SK-N-SH (cell line): ENCODE data around the gene LNPEP. TPM values are rescaled to one million over a fixed set of nuclear protein-coding genes. Genes with fewer than 3 reads are reported as not detected.

Source experiments
- CTCF ChIA-PET: fragments of 300-600, 350-600 bp; formaldehyde crosslinking; extraction: SDS; loops from one replicate; lab custom pipeline; 2021; lab: Yijun Ruan, JAX
- POLR2A ChIA-PET: fragments of 350-600 bp; sonication (Branson Sonifier 250); formaldehyde crosslinking; extraction: SDS; loops from one replicate; lab custom pipeline; 2020; ENCODE audit warnings: antibody characterized with exemption, inconsistent platforms; lab: Yijun Ruan, JAX
- DNase-seq: peaks from one replicate; pipeline ENCODE4 v3.0.0; 2012
- H2AFZ ChIP-seq: fragments of 200-600 bp; sonication (generic); 2 replicates; pipeline ENCODE4 v1.8.1; 2016; ENCODE audit warnings: antibody characterized with exemption, mild to moderate bottlenecking, low read depth
- H3F3A ChIP-seq: fragments of 200-600 bp; sonication (generic); replicated peaks from 2 replicates; pipeline ENCODE3; 2016; ENCODE audit warnings: antibody characterized with exemption, mild to moderate bottlenecking; ENCODE audit not compliant: insufficient read depth
- H3K27ac ChIP-seq, 2 experiments: fragments of 200-500 bp in 1 of 2; fragments of 200-600 bp in 1 of 2; sonication (Bioruptor generic) in 1 of 2; sonication (generic), shearing (Covaris generic) in 1 of 2; 2 replicates each; pipeline versions ENCODE4 v1.5.1 to v1.6.1; 2014 to 2016; ENCODE audit warnings: low read depth in 2 of 2, inconsistent platforms in 1 of 2, low read length in 1 of 2, mild to moderate bottlenecking in 1 of 2, mixed read lengths in 1 of 2
- H3K27me3 ChIP-seq: fragments of 200-600 bp; sonication (generic), shearing (Covaris generic); 2 replicates; pipeline ENCODE4 v1.6.1; 2016; ENCODE audit warnings: mixed run types; ENCODE audit not compliant: insufficient read depth
- H3K36me3 ChIP-seq, 2 experiments: fragments of 200-500 bp in 1 of 2; fragments of 200-600 bp in 1 of 2; sonication (Bioruptor generic) in 1 of 2; sonication (generic) in 1 of 2; replicated peaks in 1 of 2; 2 replicates each; pipeline versions ENCODE3 to v1.5.1; 2014 to 2016; ENCODE audit warnings: low read length in 1 of 2, mild to moderate bottlenecking in 1 of 2; ENCODE audit not compliant: insufficient read depth in 2 of 2, control insufficient read depth in 1 of 2
- H3K4me1 ChIP-seq, 2 experiments: fragments of 200-500 bp in 1 of 2; fragments of 200-600 bp in 1 of 2; sonication (Bioruptor generic) in 1 of 2; sonication (generic), shearing (Covaris generic) in 1 of 2; 2 replicates each; pipeline versions ENCODE4 v1.5.1 to v1.6.1; 2014 to 2016; ENCODE audit warnings: low read depth in 1 of 2, low read length in 1 of 2, mixed run types in 1 of 2; ENCODE audit not compliant: insufficient read depth in 2 of 2, control insufficient read depth in 1 of 2
- H3K4me2 ChIP-seq: fragments of 200-600 bp; sonication (generic), shearing (Covaris generic); 2 replicates; pipeline ENCODE4 v1.6.1; 2017; ENCODE audit warnings: mixed run types
- H3K4me3 ChIP-seq, 2 experiments: fragments of 200-500 bp in 1 of 2; fragments of 200-600 bp in 1 of 2; sonication (Bioruptor generic) in 1 of 2; sonication (generic), shearing (Covaris generic) in 1 of 2; 2 replicates each; pipeline versions ENCODE4 v1.5.1 to v1.8.1; 2014 to 2016; ENCODE audit warnings: low read depth in 2 of 2, inconsistent platforms in 1 of 2, low read length in 1 of 2, mild to moderate bottlenecking in 1 of 2, mixed read lengths in 1 of 2, moderate library complexity in 1 of 2
- H3K79me2 ChIP-seq: fragments of 200-600 bp; sonication (generic); 2 replicates; pipeline ENCODE4 v1.8.1; 2017; ENCODE audit warnings: mild to moderate bottlenecking; ENCODE audit not compliant: insufficient read depth
- H3K9ac ChIP-seq: fragments of 200-600 bp; sonication (generic); 2 replicates; pipeline ENCODE4 v1.6.1; 2017; ENCODE audit warnings: mixed run types
- H3K9me2 ChIP-seq: fragments of 200-600 bp; sonication (generic); 2 replicates; pipeline ENCODE4 v1.6.1; 2017; ENCODE audit warnings: mixed run types
- H3K9me3 ChIP-seq: fragments of 200-600 bp; sonication (generic); 2 replicates; pipeline ENCODE4 v1.6.1; 2017; ENCODE audit warnings: mixed run types, mild to moderate bottlenecking, moderate library complexity
- H4K20me1 ChIP-seq: fragments of 200-600 bp; sonication (generic); 2 replicates; pipeline ENCODE4 v1.6.1; 2017; ENCODE audit warnings: mild to moderate bottlenecking, mixed run types; ENCODE audit not compliant: insufficient read depth
- EP300 ChIP-seq, 2 experiments: IDR thresholded peaks; 2 replicates each; pipeline versions ENCODE4 v1.4.0 to v1.6.1; 2012; ENCODE audit warnings: borderline replicate concordance in 1 of 2, low read depth in 1 of 2, low read length in 1 of 2
- FOXJ3 ChIP-seq: sonication (generic); formaldehyde crosslinking; IDR thresholded peaks from 2 replicates; pipeline ENCODE4 v1.5.1; 2020; ENCODE audit warnings: mild to moderate bottlenecking, missing genetic modification reagents
- GABPA ChIP-seq: IDR thresholded peaks from 2 replicates; pipeline ENCODE4 v1.4.0; 2012; ENCODE audit warnings: low read depth, mild to moderate bottlenecking
- GATA2 ChIP-seq: sonication (generic); formaldehyde crosslinking; IDR thresholded peaks from 2 replicates; pipeline ENCODE4 v1.5.0; 2020; ENCODE audit warnings: mild to moderate bottlenecking, missing genetic modification reagents
- JUND ChIP-seq: IDR thresholded peaks from 2 replicates; pipeline ENCODE4 v1.4.0; 2012
- MEF2A ChIP-seq: IDR thresholded peaks from 2 replicates; pipeline ENCODE4 v1.4.0; 2012; ENCODE audit warnings: low read depth, borderline replicate concordance
- MXI1 ChIP-seq: IDR thresholded peaks from 2 replicates; pipeline ENCODE4 v1.6.1; 2012; ENCODE audit warnings: mild to moderate bottlenecking, low read depth, low read length, improper control_type of control experiment
- POLR2AphosphoS5 ChIP-seq: IDR thresholded peaks from 2 replicates; pipeline ENCODE4 v1.6.1; 2012; ENCODE audit warnings: low read depth, low read length
- RFX5 ChIP-seq: IDR thresholded peaks from 2 replicates; pipeline ENCODE4 v1.6.1; 2012; ENCODE audit warnings: mild to moderate bottlenecking, improper control_type of control experiment, low read length
- SIN3A ChIP-seq: IDR thresholded peaks from 2 replicates; pipeline ENCODE4 v1.6.1; 2012; ENCODE audit warnings: low read depth, mild to moderate bottlenecking, low read length, moderate library complexity, borderline replicate concordance
- SMC3 ChIP-seq: IDR thresholded peaks from 2 replicates; pipeline ENCODE4 v1.6.1; 2012; ENCODE audit warnings: low read depth, low read length, improper control_type of control experiment
- TAF1 ChIP-seq: IDR thresholded peaks from 2 replicates; pipeline ENCODE4 v1.6.1; 2012; ENCODE audit warnings: low read depth, mild to moderate bottlenecking, low read length, moderate library complexity, borderline replicate concordance
- TCF12 ChIP-seq: IDR thresholded peaks from 2 replicates; pipeline ENCODE4 v1.4.0; 2012
- TEAD4 ChIP-seq: IDR thresholded peaks from 2 replicates; pipeline ENCODE4 v1.4.0; 2012; ENCODE audit warnings: mild to moderate bottlenecking, borderline replicate concordance; ENCODE audit not compliant: insufficient read depth
- YY1 ChIP-seq: IDR thresholded peaks from 2 replicates; pipeline ENCODE4 v1.4.0; 2012; ENCODE audit warnings: low read depth, mild to moderate bottlenecking
- WGBS: methylation state at CpG from one replicate; pipeline ENCODE4 v1.1.6; 2017; ENCODE audit warnings: low lambda C conversion rate; 5-methylcytosine and 5-hydroxymethylcytosine counted together
- polyA plus RNA-seq, 3 experiments: library from polyadenylated mRNA; depleted of rRNA; stranded (reverse); fragments of >200 nt; gene quantifications; 2 replicates each; pipeline ENCODE4 v1.2.3, GENCODE V29; 2012
- TF ChIP-seq, protein P1 (sequence below): IDR thresholded peaks from 2 replicates; pipeline ENCODE4 v1.6.1; 2012; ENCODE audit warnings: mild to moderate bottlenecking, low read depth, low read length, moderate library complexity
- TF ChIP-seq, protein P2 (sequence below): fragments of 150-350 bp; IDR thresholded peaks from 2 replicates; pipeline ENCODE4 v1.6.1; 2017; ENCODE audit warnings: antibody characterized with exemption, low read length, low read depth, borderline replicate concordance
- TF ChIP-seq, protein P3 (sequence below): IDR thresholded peaks from 2 replicates; pipeline ENCODE4; 2012
- TF ChIP-seq, protein P4 (sequence below): IDR thresholded peaks from 2 replicates; pipeline ENCODE4 v1.4.0; 2012; ENCODE audit warnings: low read depth

LNPEP gene
- polyA plus RNA-seq, 1 of the 3 experiments (the other 2 are of a cell fraction), result 4.3 TPM

DNA sequence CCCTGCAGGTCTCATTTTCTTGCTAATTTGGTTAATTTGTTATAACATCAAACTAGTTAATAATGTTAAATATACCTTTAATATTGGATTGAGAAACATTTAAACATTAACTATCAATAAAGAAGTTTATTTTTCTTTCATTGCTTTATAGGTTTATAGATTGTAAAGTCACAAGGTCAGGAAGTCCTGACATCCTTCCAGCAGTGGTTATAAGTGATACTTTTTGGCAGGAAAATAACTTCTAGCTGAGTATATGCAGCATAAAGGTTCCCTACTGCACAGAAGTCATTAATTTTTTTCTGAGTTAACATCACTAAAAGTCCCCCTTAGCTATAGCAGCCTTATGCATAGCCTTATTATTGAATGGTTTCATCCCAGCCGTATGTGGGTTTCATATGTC, 85.5 kb downstream of the LNPEP start (continued):
- TF ChIP-seq, protein P1, sequence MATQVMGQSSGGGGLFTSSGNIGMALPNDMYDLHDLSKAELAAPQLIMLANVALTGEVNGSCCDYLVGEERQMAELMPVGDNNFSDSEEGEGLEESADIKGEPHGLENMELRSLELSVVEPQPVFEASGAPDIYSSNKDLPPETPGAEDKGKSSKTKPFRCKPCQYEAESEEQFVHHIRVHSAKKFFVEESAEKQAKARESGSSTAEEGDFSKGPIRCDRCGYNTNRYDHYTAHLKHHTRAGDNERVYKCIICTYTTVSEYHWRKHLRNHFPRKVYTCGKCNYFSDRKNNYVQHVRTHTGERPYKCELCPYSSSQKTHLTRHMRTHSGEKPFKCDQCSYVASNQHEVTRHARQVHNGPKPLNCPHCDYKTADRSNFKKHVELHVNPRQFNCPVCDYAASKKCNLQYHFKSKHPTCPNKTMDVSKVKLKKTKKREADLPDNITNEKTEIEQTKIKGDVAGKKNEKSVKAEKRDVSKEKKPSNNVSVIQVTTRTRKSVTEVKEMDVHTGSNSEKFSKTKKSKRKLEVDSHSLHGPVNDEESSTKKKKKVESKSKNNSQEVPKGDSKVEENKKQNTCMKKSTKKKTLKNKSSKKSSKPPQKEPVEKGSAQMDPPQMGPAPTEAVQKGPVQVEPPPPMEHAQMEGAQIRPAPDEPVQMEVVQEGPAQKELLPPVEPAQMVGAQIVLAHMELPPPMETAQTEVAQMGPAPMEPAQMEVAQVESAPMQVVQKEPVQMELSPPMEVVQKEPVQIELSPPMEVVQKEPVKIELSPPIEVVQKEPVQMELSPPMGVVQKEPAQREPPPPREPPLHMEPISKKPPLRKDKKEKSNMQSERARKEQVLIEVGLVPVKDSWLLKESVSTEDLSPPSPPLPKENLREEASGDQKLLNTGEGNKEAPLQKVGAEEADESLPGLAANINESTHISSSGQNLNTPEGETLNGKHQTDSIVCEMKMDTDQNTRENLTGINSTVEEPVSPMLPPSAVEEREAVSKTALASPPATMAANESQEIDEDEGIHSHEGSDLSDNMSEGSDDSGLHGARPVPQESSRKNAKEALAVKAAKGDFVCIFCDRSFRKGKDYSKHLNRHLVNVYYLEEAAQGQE, result no peak
- no peak for TF ChIP-seq GATA2 (CRISPR knock-in tag)
- TF ChIP-seq FOXJ3 (CRISPR knock-in tag), result no peak
- TF ChIP-seq, all 33 proteins: peak for 0

DNA sequence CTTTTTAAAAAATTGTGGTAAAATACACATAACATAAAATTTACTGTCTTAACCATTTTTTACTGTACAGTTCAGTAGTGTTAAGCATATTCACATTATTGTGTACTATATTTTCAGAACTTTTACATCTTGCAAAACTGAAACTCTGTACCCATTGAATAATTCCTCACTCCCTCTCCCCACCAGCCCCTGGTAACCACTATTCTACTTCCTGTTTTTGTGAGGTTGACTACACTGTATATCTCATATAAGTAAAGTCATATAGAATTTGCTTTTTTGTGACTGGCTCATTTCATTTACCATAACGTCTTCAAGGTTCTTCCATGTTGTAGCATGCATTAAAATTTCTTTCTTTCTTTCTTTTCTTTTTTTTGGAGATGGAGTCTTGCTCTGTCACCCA, 87.0 kb downstream of the LNPEP start:
- H3K9ac ChIP-seq, result no peak overlapping the region
- no peak overlapping the region for H3K4me2 ChIP-seq
- 58% methylated on average over 1 of the region's 1 CpG for WGBS
- H3F3A ChIP-seq, result peaks cover 9% of the 10 kb centered on the region
- no peaks in the 10 kb centered on the region for H3K9me2 ChIP-seq
- H2AFZ ChIP-seq, result no peak overlapping the region
- ChIA-PET POLR2A (no interaction called here), CTCF (no interaction called here)
- no peak overlapping the region for H3K27ac ChIP-seq
- H3K27me3 ChIP-seq, result no peaks in the 10 kb centered on the region
- no peaks in the 10 kb centered on the region for H3K9me3 ChIP-seq
- H3K4me3 ChIP-seq, result no peak overlapping the region
- no peaks in the 10 kb centered on the region for H4K20me1 ChIP-seq
- H3K4me1 ChIP-seq, result no peaks in the 10 kb centered on the region; a peak in 1 of 4 replicates
- H3K36me3 ChIP-seq, result peaks cover 22 to 45% of the 10 kb centered on the region in 2 experiments
- no peaks in the 10 kb centered on the region for H3K79me2 ChIP-seq
- DNase-seq, result no peak
- TF ChIP-seq EP300 (IDR thresholded peaks at IDR 0.05; ENCODE audit: borderline replicate concordance in 1 of 2, low read depth in 1 of 2, low read length in 1 of 2), result no peak
- no peak for TF ChIP-seq RFX5
- TF ChIP-seq POLR2AphosphoS5, result no peak
- no peak for TF ChIP-seq MXI1
- TF ChIP-seq, protein P2, sequence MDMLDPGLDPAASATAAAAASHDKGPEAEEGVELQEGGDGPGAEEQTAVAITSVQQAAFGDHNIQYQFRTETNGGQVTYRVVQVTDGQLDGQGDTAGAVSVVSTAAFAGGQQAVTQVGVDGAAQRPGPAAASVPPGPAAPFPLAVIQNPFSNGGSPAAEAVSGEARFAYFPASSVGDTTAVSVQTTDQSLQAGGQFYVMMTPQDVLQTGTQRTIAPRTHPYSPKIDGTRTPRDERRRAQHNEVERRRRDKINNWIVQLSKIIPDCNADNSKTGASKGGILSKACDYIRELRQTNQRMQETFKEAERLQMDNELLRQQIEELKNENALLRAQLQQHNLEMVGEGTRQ, result no peak
- TF ChIP-seq YY1, result no peak
- no peak for TF ChIP-seq TEAD4
- TF ChIP-seq JUND, result no peak
- TF ChIP-seq, protein P3, sequence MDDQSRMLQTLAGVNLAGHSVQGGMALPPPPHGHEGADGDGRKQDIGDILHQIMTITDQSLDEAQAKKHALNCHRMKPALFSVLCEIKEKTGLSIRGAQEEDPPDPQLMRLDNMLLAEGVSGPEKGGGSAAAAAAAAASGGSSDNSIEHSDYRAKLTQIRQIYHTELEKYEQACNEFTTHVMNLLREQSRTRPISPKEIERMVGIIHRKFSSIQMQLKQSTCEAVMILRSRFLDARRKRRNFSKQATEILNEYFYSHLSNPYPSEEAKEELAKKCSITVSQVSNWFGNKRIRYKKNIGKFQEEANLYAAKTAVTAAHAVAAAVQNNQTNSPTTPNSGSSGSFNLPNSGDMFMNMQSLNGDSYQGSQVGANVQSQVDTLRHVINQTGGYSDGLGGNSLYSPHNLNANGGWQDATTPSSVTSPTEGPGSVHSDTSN, result no peak
- no peak for TF ChIP-seq GABPA
- TF ChIP-seq, protein P4, sequence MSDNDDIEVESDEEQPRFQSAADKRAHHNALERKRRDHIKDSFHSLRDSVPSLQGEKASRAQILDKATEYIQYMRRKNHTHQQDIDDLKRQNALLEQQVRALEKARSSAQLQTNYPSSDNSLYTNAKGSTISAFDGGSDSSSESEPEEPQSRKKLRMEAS, result no peak
- no peak for TF ChIP-seq SIN3A
- no peak for TF ChIP-seq TCF12
- no peak for TF ChIP-seq TAF1
- TF ChIP-seq SMC3, result no peak
- TF ChIP-seq MEF2A, result no peak
- TF ChIP-seq GATA2 (CRISPR knock-in tag), result no peak
- TF ChIP-seq, all 33 proteins: peak for 0
